ENCODE measurements around the gene MYBPC2. TPM values are rescaled to one million over a fixed set of nuclear protein-coding genes. Genes with fewer than 3 reads are reported as not detected.

MYBPC2 gene
- total RNA-seq, result not detected in 2 replicates
- long read RNA-seq, result 0 reads

DNA sequence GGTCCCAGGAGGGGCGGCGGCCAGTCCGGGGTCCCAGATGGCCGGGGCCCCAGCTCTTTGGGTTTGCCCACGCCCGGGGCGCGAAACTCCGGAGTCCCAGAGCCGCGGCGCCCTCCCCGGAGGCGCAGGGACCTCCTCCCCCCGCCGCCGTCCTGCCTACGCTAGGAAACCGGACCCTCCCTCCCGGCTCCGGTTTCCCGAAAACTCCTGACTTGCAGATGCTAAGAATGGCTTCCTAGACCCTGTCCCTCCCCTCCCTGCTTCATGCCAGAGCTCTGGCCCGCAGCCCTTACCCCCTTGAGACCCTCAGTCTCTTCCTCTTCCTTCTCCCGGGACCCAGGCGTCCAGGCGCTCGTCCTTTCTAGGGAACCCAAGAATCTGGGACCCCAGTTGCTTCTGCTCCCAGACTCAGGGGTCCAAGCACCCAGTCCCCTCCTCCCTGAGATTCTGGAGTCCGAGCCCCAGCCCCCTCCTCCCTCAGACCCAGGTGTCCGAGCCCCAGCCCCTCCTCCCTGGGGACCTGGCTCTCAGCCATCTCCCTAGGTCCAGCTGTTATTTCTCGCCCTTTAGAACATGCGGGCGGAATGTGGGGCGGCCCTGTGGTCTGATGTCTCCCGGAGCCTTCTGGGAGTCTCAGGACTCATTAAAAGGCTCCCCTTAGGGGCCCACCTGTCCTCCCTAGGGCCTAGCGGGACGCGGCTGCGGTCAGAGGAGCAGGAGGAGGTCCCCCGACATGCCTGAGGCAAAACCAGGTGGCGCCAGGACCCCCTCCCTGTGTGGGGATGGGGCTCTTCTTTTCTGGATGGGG lies at the start of gene MYBPC2:
MYBPC2 (plus strand) TSS at position 672 of the 808 bp plus-strand sequence; CDS start at position 734, 62 bp downstream.
- Mint-ChIP-seq H3K27me3 (ENCODE audit: unreplicated experiment) (peaks cover 19% of the 10 kb centered on the region), H3K27ac (ENCODE audit: unreplicated experiment) (peak within 1 kb of the TSS; percentile 63)
- DNase-seq (ENCODE audit: extremely low spot score, unreplicated experiment), result no peak

GRCh38 chr19:50383001-50383851 lies 49.5 kb upstream of the MYBPC2 start:
- peak overlapping the region; percentile 94 for H3K4me3 Mint-ChIP-seq (ENCODE audit: unreplicated experiment)
- no peak for DNase-seq (ENCODE audit: extremely low spot score, unreplicated experiment)
- peaks cover 15% of the 10 kb centered on the region for H3K4me1 Mint-ChIP-seq (ENCODE audit: unreplicated experiment)
- no peaks in the 10 kb centered on the region for H3K9me3 Mint-ChIP-seq (ENCODE audit: unreplicated experiment)
- H3K27ac Mint-ChIP-seq (ENCODE audit: unreplicated experiment), result peak overlapping the region; percentile 95
- TF ChIP-seq, protein P1, sequence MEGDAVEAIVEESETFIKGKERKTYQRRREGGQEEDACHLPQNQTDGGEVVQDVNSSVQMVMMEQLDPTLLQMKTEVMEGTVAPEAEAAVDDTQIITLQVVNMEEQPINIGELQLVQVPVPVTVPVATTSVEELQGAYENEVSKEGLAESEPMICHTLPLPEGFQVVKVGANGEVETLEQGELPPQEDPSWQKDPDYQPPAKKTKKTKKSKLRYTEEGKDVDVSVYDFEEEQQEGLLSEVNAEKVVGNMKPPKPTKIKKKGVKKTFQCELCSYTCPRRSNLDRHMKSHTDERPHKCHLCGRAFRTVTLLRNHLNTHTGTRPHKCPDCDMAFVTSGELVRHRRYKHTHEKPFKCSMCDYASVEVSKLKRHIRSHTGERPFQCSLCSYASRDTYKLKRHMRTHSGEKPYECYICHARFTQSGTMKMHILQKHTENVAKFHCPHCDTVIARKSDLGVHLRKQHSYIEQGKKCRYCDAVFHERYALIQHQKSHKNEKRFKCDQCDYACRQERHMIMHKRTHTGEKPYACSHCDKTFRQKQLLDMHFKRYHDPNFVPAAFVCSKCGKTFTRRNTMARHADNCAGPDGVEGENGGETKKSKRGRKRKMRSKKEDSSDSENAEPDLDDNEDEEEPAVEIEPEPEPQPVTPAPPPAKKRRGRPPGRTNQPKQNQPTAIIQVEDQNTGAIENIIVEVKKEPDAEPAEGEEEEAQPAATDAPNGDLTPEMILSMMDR (IDR thresholded peaks at IDR 0.05), result no peak
- H3K27me3 Mint-ChIP-seq (ENCODE audit: unreplicated experiment), result no peaks in the 10 kb centered on the region
- H3K36me3 Mint-ChIP-seq (ENCODE audit: unreplicated experiment), result peaks cover 21% of the 10 kb centered on the region

More for the DNA sequence above, at the start of gene MYBPC2:
- Mint-ChIP-seq H3K4me3 (ENCODE audit: unreplicated experiment) (peak within 1 kb of the TSS; percentile 82), H3K36me3 (ENCODE audit: unreplicated experiment) (no peaks in the 10 kb centered on the region), H3K4me1 (ENCODE audit: unreplicated experiment) (peaks cover 27% of the 10 kb centered on the region), H3K9me3 (ENCODE audit: unreplicated experiment) (no peaks in the 10 kb centered on the region)
- TF ChIP-seq, protein P1 (IDR thresholded peaks at IDR 0.05), result no peak

- Mint-ChIP-seq H3K9me3 (ENCODE audit: unreplicated experiment) (no peaks in the 10 kb centered on the region), H3K4me1 (ENCODE audit: unreplicated experiment) (peaks cover 15% of the 10 kb centered on the region), H3K4me3 (ENCODE audit: unreplicated experiment) (peak within 1 kb of the TSS; percentile 94), H3K36me3 (ENCODE audit: unreplicated experiment) (peaks cover 18% of the 10 kb centered on the region), H3K27ac (ENCODE audit: unreplicated experiment) (peak within 1 kb of the TSS; percentile 95), H3K27me3 (ENCODE audit: unreplicated experiment) (no peaks in the 10 kb centered on the region)
- TF ChIP-seq, protein P1 (IDR thresholded peaks at IDR 0.05), result no peak
- peak; percentile 99 for DNase-seq (ENCODE audit: extremely low spot score, unreplicated experiment)
Measured at GRCh38 chr19:50383852-50384684, 48.6 kb upstream of the MYBPC2 start, which contains the start of gene POLD1. Gene POLD1 (plus strand): TSS chr19:50384347. CDS start chr19:50398852, 14,505 bp downstream.

GRCh38 chr19:50384685-50385535 lies 47.8 kb upstream of the MYBPC2 start:
- TF ChIP-seq, protein P1 (IDR thresholded peaks at IDR 0.05), result no peak
- peak overlapping the region; percentile 95 for H3K27ac Mint-ChIP-seq (ENCODE audit: unreplicated experiment)
- H3K27me3 Mint-ChIP-seq (ENCODE audit: unreplicated experiment), result no peaks in the 10 kb centered on the region
- peaks cover 11% of the 10 kb centered on the region for H3K36me3 Mint-ChIP-seq (ENCODE audit: unreplicated experiment)
- H3K4me1 Mint-ChIP-seq (ENCODE audit: unreplicated experiment), result peaks cover 15% of the 10 kb centered on the region
- DNase-seq (ENCODE audit: extremely low spot score, unreplicated experiment), result no peak
- no peaks in the 10 kb centered on the region for H3K9me3 Mint-ChIP-seq (ENCODE audit: unreplicated experiment)
- peak overlapping the region; percentile 94 for H3K4me3 Mint-ChIP-seq (ENCODE audit: unreplicated experiment)
